OCI-LY7 (cell line): ENCODE measurements around the gene SUV39H1.

Experiments
- CTCF ChIP-seq: fragments of 200-600 bp; sonication (generic); conservative IDR thresholded peaks from 2 replicates; pipeline ENCODE4 v1.5.1; 2014; ENCODE audit warnings: mild to moderate bottlenecking, antibody characterized with exemption, low read length, moderate library complexity, mixed read lengths
- EZH2phosphoT487 ChIP-seq: fragments of 200-600 bp; sonication (generic); IDR thresholded peaks from 2 replicates; pipeline ENCODE4 v1.6.1; 2018; ENCODE audit warnings: low read depth, borderline replicate concordance, mild to moderate bottlenecking, mixed run types, antibody characterized with exemption, low read length, moderate library complexity, mixed read lengths

GRCh38 chrX:48705871-48706270, 9.3 kb downstream of the SUV39H1 start:
- TF ChIP-seq CTCF (no peak), EZH2phosphoT487 (no peak)
